ENCODE measurements around the gene METTL24.

Gene METTL24

GRCh38 chr6:110357664-110358552, at the start of gene METTL24:
Gene METTL24 (minus strand): TSS chr6:110358349. CDS start chr6:110358272, 77 bp downstream.
- DNase-seq = no peak

GRCh38 chr6:110404607-110405006, 46.5 kb upstream of the METTL24 start:
- no peak for DNase-seq

GRCh38 chr6:110401585-110402176, 43.5 kb upstream of the METTL24 start:
- DNase-seq = no peak

- no peak for DNase-seq
These were observed 42.1 kb upstream of the METTL24 start for GRCh38 chr6:110400208-110400607.

GRCh38 chr6:110399219-110400071, 41.3 kb upstream of the METTL24 start:
- DNase-seq = no peak

GRCh38 chr6:110398778-110399177, 40.6 kb upstream of the METTL24 start:
- DNase-seq = no peak

GRCh38 chr6:110395221-110395620, 37.1 kb upstream of the METTL24 start:
- DNase-seq = no peak

GRCh38 chr6:110394409-110394808, 36.3 kb upstream of the METTL24 start:
- no peak for DNase-seq

GRCh38 chr6:110392727-110393126, 34.6 kb upstream of the METTL24 start:
- DNase-seq = no peak

GRCh38 chr6:110390404-110390803, 32.3 kb upstream of the METTL24 start:
- DNase-seq = no peak

- no peak for DNase-seq
These were observed 31.7 kb upstream of the METTL24 start for GRCh38 chr6:110389689-110390382.

GRCh38 chr6:110387986-110388385, 29.8 kb upstream of the METTL24 start:
- DNase-seq = no peak

GRCh38 chr6:110385458-110385863, 27.3 kb upstream of the METTL24 start:
- DNase-seq = no peak

GRCh38 chr6:110378552-110378951, 20.4 kb upstream of the METTL24 start:
- no peak for DNase-seq

- no peak for DNase-seq
These were observed 10.9 kb upstream of the METTL24 start for GRCh38 chr6:110369066-110369465.

GRCh38 chr6:110368284-110368683, 10.1 kb upstream of the METTL24 start:
- no peak for DNase-seq

GRCh38 chr6:110367825-110368224, 9.7 kb upstream of the METTL24 start:
- DNase-seq = no peak

- DNase-seq = no peak
These were observed 8.8 kb upstream of the METTL24 start for GRCh38 chr6:110366975-110367374.

GRCh38 chr6:110366256-110366655, 8.1 kb upstream of the METTL24 start:
- DNase-seq = no peak

- no peak for DNase-seq
These were observed 6.4 kb upstream of the METTL24 start for GRCh38 chr6:110364364-110365105.

GRCh38 chr6:110363748-110364147, 5.6 kb upstream of the METTL24 start:
- DNase-seq = no peak

- no peak for DNase-seq
These were observed 2.5 kb upstream of the METTL24 start for GRCh38 chr6:110360676-110361075.
